Breast epithelium (tissue), 4 donors: ENCODE results near the gene BRICD5. TPM values are rescaled to one million over a fixed set of nuclear protein-coding genes. Genes with fewer than 3 reads are reported as not detected.
A peak's percentile ranks its signal among the peaks of the same experiment; 100 is the strongest.

Experiments used
- DNase-seq, 2 donors: peaks; one replicate each; pipeline ENCODE4 v3.0.0-alpha.2; 2019; ENCODE audit warnings: low spot score in 2 of 2
- H3K27ac ChIP-seq, 2 donors: fragments of 200-600 bp; sonication (generic) in 1 of 2; one replicate each; pipeline ENCODE4 v1.5.1; 2016 to 2019; ENCODE audit warnings: mild to moderate bottlenecking in 1 of 2
- H3K27me3 ChIP-seq, 2 donors: fragments of 200-600 bp; sonication (generic) in 1 of 2; one replicate each; pipeline versions ENCODE4 v1.5.1 to v1.6.0; 2017 to 2019; ENCODE audit warnings: control low read depth in 1 of 2, mild to moderate bottlenecking in 1 of 2
- H3K36me3 ChIP-seq: fragments of 200-600 bp; one replicate; pipeline ENCODE4 v1.5.1; 2019
- H3K4me1 ChIP-seq, 2 donors: fragments of 200-600 bp; sonication (generic); one replicate each; pipeline ENCODE4 v1.5.1; 2016 to 2019; ENCODE audit warnings: control low read depth in 1 of 2
- H3K4me3 ChIP-seq, 3 donors: fragments of 200-600 bp; sonication (generic); 1 replicate in 2 of 3; 2 replicates in 1 of 3; pipeline ENCODE4 v1.5.1; 2016 to 2019; ENCODE audit warnings: mild to moderate bottlenecking in 3 of 3, moderate library complexity in 2 of 3
- H3K9me3 ChIP-seq, 2 donors: fragments of 200-600 bp; sonication (generic) in 1 of 2; one replicate each; pipeline ENCODE4 v1.5.1; 2016 to 2019; ENCODE audit warnings: control low read depth in 1 of 2
- CTCF ChIP-seq, 3 donors: fragments of 450-650 bp; IDR thresholded peaks; one replicate each; pipeline ENCODE4 v1.5.1; 2016 to 2017; ENCODE audit warnings: antibody characterized with exemption in 3 of 3, mild to moderate bottlenecking in 3 of 3, moderate library complexity in 3 of 3
- POLR2A ChIP-seq: fragments of 450-650 bp; IDR thresholded peaks from one replicate; pipeline ENCODE4 v1.6.1; 2016; ENCODE audit warnings: antibody characterized with exemption, mild to moderate bottlenecking, moderate library complexity
- POLR2AphosphoS5 ChIP-seq, 3 donors: sonication (generic); formaldehyde crosslinking; IDR thresholded peaks; one replicate each; pipeline ENCODE4 v1.6.1; 2017; ENCODE audit warnings: antibody characterized with exemption in 3 of 3
- intact Hi-C: fragments of 100-400 bp; cut with DNase I; formaldehyde crosslinking; loops from one replicate; pipeline ENCODE4 v1.15.1; 2023; ENCODE audit warnings: low total_unique reads
- total RNA-seq, 3 donors: library from RNA; depleted of rRNA; stranded (reverse); fragments of >200 nt; gene quantifications; one replicate each; pipeline ENCODE4 v1.1.0, GENCODE V29; 2016

The BRICD5 gene
- total RNA-seq, 3 donors from 2014 or later = 1.4 to 7.5 (median 5.9) TPM

GRCh38 chr16:2226245-2226793, 15.7 kb upstream of the BRICD5 start:
- DNase-seq = peak in 1 of 2 donors; percentile 71
- Histone ChIP-seq H3K36me3 (peaks cover 4% of the 10 kb centered on the region), H3K27ac (peak overlapping the region in 1 of 2 donors; percentile 35), H3K27me3 (no peaks in the 10 kb centered on the region), H3K4me3 (no peak overlapping the region), H3K9me3 (no peaks in the 10 kb centered on the region), H3K4me1 (peaks cover 4 to 12% of the 10 kb centered on the region in 2 donors)
- TF ChIP-seq POLR2A (no peak), CTCF (IDR thresholded peaks at IDR 0.05) (no peak), POLR2AphosphoS5 (IDR thresholded peaks at IDR 0.05) (no peak)
- intact Hi-C loops = no loop called here

GRCh38 chr16:2223942-2224486, 13.4 kb upstream of the BRICD5 start:
- TF ChIP-seq POLR2AphosphoS5 (IDR thresholded peaks at IDR 0.05) = no peak
- TF ChIP-seq CTCF (IDR thresholded peaks at IDR 0.05) = no peak
- TF ChIP-seq POLR2A = no peak
- H3K27me3 ChIP-seq = no peaks in the 10 kb centered on the region
- intact Hi-C loops = no loop called here

GRCh38 chr16:2223221-2223941, 12.7 kb upstream of the BRICD5 start, which contains the start of gene E4F1:
Gene E4F1 (plus strand): TSS chr16:2223591. CDS start chr16:2223614, 23 bp downstream.
- intact Hi-C loops = no loop called here
- Histone ChIP-seq H3K4me3 (peak within 1 kb of the TSS; percentile 80 to 96 (median 86)), H3K36me3 (no peaks in the 10 kb centered on the region), H3K4me1 (peaks cover 4 to 12% of the 10 kb centered on the region in 2 donors), H3K27me3 (no peaks in the 10 kb centered on the region), H3K9me3 (no peaks in the 10 kb centered on the region), H3K27ac (peak within 1 kb of the TSS; percentile 86 to 87)
- peak; percentile 99 to 100 for DNase-seq
- TF ChIP-seq POLR2AphosphoS5 (IDR thresholded peaks at IDR 0.05) (peak; percentile 93 to 99 (median 96)), POLR2A (peak; percentile 91), CTCF (IDR thresholded peaks at IDR 0.05) (no peak)

More at GRCh38 chr16:2223942-2224486, 13.4 kb upstream of the BRICD5 start:
- Histone ChIP-seq H3K9me3 (no peaks in the 10 kb centered on the region), H3K36me3 (no peaks in the 10 kb centered on the region), H3K4me1 (peaks cover 4 to 12% of the 10 kb centered on the region in 2 donors), H3K4me3 (peak overlapping the region; percentile 80 to 96 (median 86)), H3K27ac (peak overlapping the region; percentile 86 to 87)
- DNase-seq = peak in 1 of 2 donors; percentile 35

GRCh38 chr16:2216330-2216729, 5.7 kb upstream of the BRICD5 start:
- no peaks in the 10 kb centered on the region for H3K36me3 ChIP-seq
- H3K9me3 ChIP-seq = no peaks in the 10 kb centered on the region
- H3K27me3 ChIP-seq = no peaks in the 10 kb centered on the region
- H3K27ac ChIP-seq = no peak overlapping the region
- H3K4me1 ChIP-seq = peaks cover 10 to 26% of the 10 kb centered on the region in 2 donors
- DNase-seq = no peak
- TF ChIP-seq POLR2A = no peak
- TF ChIP-seq POLR2AphosphoS5 (IDR thresholded peaks at IDR 0.05) = no peak
- no peak for TF ChIP-seq CTCF (IDR thresholded peaks at IDR 0.05)
- H3K4me3 ChIP-seq = no peak overlapping the region
- intact Hi-C loops = no loop called here

- intact Hi-C loops = no loop called here
- H3K27me3 ChIP-seq = no peaks in the 10 kb centered on the region
- TF ChIP-seq CTCF (IDR thresholded peaks at IDR 0.05) (peak in 1 of 3 donors; percentile 61), POLR2A (no peak)
- DNase-seq = no peak
- H3K27ac ChIP-seq = peak within 1 kb of the TSS; percentile 91 to 95
- H3K4me1 ChIP-seq = peaks cover 10 to 26% of the 10 kb centered on the region in 2 donors
- no peaks in the 10 kb centered on the region for H3K9me3 ChIP-seq
- peak within 1 kb of the TSS; percentile 76 to 86 (median 86) for H3K4me3 ChIP-seq
- no peaks in the 10 kb centered on the region for H3K36me3 ChIP-seq
These were observed 4.0 kb upstream of the BRICD5 start, which contains the start of gene PGP for GRCh38 chr16:2214719-2214968. Gene PGP (minus strand): TSS chr16:2214840. CDS start chr16:2214777, 63 bp downstream.
